ENCODE results near the gene INPP5A. TPM values are rescaled to one million over a fixed set of nuclear protein-coding genes. Genes with fewer than 3 reads are reported as not detected.
"Not testable (repeated sequence)": the region's sequence is repeated elsewhere in the genome, so short reads cannot be mapped to it uniquely, and the experiment has no call there.

The INPP5A gene
- total RNA-seq, 1 donor from 2014 or later, result 32.5 TPM

DNA sequence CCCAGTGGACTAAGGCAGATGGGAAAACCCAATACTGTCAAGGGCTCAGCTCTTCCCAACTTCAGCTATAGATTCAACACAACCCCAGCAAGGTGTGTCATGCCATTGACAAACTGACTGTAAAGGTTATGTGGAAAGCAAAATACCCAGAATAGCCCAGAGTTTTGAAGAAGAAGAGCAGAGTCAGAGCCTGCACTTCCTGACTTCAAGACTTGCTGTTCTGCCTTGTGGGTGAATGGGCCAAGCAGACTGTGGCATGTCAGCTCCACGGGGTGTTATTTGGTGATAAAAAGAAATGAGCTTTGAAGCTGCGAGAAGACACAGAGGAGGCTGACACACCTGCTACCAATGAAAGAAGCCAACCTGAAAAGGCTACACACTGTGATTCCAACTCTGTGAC is 158.6 kb downstream of the INPP5A start:
- no peak for DNase-seq

DNA sequence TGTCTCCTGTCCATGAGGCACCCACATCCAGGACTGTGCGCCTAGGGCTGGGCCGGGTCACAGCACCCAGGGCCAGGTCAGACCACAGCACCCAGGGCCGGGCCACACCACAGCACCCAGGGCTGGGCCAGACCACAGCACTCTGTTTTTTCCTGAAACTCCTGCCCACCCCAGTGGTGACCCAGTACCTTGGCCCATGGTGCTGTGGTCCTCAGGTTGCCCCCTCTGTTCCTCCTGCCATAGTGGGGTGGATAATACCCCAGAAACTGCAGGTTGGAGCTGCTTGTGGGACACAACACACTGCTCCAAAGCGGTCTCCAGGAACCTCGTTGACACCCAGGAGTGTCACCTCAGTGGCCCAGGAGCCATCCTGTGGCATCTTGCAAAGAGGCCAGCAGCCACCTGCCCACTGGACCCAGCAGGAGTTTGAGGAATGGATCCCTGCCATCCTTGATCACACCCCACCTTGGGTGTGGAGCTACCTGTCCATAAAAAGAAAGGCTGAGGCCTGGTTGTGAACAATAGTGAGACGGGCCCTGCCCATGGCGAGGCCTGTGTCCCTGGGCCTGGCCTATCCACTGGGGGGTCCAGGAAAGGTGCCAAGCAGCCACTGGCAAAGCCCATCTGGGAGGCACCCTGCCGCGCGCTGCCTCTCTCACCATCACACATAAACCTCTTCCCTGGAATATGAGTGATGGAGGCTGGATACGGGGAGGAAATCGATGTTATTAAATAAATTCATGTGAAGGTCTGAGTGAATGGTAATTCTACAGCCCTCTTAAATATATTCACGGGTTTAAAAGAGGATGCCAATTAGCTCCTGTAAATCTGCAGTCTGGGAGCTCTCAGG is 159.4 kb downstream of the INPP5A start:
- DNase-seq, result no peak

DNA sequence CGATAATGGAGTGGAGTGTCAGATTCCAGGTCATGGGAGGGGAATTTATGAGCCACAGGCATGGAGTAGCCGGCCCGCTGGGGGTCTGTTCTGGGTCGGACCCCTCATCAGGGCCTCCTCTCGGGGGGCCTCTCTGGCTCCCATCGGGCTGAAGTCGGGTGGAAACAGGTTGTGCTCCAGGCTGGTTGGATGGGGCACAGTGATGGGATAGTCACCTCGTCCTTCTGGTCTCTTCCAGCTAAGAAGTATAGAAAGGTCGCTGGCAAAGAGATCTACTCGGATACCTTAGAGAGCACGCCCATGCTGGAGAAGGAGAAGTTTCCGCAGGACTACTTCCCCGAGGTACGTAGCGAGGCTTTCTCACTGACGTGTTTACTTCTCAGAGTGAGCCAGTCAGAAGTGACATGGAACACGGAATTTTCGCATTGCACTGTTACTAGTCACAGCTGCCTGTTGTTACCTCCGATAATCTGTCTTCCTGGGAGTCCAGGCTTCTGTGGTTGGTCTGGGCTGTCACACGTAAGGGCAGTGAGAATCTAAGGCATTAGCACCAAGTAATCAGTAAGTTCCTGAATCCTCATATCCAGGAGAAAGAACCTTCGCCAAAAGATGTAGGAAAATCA is 160.1 kb downstream of the INPP5A start:
- no peak for DNase-seq

DNA sequence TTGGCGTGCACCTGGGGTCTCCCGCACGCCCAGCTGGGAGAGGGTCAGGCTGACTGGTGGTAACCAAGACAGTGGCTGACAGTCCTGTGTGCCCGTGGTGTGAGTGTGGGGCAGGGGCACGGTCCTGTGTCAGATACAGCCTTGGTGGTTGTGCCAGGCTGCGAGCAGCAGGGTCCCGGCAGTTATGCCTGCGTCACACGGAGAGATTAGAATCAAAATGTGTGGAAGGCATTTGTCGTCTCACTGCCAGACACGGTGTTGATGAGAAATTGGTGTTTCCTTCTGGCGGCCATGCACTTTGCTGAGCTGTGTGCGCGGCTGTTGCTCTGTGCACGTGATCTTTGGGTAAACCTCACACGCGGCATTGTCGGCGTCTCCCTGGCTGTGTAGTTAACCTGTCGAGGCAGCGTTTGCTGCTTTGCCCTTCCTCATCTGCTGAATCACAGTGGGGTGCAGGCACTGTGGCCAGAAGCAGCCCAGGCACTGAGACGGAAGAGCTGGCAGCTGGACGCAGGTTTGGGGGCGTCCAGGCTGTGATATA is 160.7 kb downstream of the INPP5A start:
- no peak for DNase-seq

DNA sequence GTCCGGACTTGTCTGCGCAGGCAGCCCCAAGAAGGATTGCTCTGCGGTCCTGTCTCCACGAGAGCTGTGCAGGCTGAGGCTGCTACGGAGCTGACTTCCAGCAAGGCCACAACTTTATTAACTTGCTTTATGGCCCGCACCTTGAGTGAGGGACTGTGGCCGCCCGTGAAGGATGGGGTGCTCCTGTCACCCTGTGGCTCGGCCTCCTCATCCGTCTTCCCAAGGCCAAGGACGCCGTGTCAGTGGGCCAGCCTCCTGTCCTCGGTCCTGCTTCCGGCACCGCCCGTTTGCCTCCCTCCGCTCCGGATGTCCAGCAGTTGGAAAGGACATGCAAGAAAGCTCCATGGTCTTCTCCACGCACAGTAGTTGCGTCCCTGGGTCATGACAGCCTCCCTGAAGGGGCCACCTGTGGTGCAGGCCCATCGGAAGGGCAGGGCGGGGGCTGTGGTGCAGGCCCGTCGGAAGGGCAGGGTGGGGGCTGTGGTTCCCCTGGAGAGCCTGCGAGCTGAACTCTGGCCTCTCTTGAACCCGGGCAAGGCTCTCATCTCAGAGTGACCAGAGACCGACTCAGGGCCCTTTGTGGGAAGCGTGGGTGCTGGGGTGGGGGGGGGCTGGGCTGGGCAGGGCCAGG is 161.3 kb downstream of the INPP5A start:
- no peak for DNase-seq

DNA sequence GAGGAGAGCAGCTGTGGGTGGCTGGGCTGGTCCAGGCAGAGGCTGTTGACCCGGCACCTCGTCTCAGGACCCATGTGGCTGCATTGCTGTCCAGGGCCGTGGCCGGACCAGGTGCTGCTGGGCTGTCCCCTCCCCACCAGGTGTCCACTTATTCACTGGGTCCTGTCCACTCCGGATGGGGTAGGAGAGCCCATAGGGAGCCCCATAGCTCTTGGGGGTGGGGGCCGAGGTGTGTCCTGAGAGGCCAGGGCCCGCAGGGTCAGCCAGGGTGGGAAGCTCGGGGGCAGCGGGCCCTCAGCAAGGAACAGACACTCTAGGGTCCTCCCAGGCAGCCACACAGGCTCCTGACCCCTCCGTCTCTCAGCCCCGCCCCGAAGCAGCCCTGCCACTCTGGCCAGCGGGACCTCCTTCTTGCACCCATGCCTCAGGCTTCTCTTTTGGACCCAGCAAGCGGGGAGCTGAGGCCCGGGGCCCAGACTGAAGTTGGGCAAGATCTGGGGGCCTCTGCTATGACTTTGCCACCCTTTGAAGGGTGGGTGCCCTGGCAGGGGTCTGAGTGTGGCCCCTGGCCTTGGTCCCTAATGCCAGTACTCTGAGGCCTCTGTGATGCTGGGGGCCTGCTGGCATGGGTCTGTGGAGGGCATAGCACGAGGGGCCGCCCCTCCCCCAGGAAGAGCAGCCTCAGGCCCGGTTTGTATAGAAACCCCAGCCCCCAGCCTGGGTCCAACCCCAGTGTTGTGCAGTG is 162.0 kb downstream of the INPP5A start:
- DNase-seq, result no peak

DNA sequence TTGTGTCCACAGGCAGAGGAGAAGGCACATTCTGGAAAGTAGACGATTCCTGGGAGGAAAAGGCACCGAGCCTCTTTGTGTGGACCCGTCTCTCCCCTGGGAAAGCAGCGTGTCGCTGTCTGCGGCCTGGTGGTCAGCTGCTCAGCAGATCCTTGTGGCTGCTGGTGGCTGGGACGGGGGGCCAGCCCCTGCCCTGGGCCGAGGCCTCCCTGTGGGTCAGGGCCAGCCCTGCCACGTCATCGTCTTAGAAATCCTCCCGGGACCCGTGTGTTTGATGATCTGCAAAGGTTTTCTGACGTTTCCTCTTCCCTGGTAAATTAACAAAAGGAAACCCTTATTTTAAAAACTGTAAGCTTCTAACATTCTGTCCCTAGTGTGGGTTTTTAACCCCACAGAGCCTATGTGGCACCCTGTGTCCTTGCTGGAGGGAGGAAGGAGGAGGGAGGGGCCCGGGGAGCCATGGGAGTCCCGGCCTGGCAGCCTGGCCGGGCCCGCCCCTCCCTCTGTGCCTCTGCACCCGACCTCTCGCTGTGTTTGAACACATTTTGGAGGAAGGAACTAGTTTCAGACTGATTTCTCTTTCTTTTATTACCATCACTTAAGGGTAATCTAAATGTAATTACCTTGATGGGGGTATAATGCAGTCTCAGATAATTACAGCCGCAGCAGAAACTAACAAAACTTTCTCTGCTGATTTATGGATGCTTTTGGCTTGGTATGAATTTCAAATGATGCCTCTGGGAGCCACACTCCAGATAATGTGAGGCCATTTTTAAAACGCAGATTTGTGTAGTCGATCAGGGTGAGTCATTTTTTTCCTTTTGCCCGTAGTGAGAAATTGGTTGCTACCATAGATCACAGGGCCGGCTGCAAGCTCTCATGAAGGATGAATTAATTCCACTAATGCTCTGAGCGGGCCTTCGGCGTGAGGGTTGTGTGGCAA is 162.8 kb downstream of the INPP5A start:
- DNase-seq, result no peak

DNA sequence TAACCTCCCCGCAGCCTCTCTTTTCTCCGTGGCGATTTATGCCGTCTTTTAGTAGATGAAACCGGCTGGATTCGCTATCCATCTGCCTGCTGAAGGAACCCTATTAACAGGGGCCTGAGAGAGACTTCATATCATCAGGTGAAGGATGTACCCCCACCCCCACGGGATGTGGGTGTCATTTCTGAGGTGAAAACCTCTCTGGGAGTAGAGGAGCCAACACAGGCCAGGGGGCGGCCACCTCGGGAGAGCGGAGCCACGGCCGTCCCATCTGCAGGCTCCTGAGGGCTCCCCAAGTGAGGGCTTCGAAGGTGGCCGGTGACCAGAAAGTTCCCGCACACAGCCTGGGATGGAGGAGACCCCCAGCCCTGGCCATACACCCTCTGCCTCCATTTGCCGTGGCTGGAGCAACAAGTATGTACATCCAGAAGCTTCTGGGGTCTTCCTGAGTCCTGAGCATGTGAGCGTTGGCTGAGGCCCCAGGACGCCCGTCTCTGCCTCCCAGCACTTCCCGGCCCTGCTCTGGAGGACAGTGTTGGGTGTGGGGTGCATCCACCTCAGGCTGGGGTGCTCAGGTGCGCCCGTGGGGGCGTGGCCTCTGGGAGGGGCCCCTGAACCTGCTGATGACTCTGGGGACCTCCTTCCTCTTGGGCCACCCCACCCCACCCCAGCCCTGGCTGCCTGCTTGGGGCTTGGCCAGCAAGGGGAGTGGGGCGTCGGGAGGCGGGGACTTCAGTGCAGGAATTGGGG is 163.7 kb downstream of the INPP5A start:
- no peak for DNase-seq

DNA sequence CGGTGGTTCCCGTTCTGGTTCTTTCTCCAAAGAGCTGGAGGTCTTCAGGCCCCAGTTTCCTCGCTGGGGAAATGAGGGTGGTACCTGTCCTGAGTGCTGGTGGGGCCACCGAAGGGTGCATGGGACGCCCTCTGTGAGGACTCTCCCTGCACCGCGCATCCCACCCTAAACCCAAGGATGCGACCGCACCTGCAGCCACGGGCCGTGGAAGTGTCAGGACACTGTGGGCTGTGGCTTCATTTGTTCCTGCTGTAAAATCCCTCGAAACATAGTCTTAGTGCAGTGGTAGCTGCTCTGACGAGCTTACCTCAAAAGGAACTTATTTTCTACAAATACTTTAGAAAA is 164.2 kb downstream of the INPP5A start:
- no peak for DNase-seq

DNA sequence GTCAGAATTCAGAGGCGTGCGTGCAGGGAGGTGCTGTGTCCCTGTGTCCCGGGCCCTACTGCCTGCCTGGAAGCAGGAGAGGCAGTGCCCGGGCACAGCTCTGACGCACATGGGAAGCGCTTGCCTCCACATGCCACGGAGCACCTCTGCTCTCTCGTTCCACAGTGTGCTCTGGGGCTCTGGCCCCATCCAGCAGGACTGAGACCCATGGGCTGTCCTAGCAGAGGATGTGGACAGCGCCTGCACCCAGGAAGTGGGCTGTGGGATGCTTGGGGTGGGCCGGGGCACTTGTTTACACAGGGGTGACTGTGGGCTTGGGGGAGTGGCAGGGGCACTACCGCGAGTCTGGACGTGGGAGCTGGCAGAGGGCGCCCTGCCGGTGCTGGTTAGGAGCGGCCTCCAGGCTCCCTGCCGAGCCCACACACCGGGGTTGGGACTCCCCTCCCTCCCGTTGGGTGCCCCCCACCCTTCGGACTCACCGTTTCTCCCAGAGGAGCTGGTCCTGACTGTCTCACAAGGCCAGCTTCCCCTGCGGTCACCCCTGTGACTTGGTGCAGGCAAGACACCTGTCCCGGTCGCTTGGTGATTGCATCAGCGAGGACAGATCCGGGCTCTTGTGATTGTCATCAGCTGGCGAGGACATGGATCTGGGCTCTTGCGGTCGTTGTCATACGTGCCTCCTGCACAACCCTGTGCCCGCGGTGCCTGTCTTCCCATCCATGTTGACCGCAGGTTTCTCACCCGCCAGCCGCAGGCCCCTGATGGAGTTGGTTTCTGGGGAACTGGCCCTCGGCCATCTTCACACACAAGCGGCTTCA is 165.2 kb downstream of the INPP5A start:
- no peak for DNase-seq

DNA sequence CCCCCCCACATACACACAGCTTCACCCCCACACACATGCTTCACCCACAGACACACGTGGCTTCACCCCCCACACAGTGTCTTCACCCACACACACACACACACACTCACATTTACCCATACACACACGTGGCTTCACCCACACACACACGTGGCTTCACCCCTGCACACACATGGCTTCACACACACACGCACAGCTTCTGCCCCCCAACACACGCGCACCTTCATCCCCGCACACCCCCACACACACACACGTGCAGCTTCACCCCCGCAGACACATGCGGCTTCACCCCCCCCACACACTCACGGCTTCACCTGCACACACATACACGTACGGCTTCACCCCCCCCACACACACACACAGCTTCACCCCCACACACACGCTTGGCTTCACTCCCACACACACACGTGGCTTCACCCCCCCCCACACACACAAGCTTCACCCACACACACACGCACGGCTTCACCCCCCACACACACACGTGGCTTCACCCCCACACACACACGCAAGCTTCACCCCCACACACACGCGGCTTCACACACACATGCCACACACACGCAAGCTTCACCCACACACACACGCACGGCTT is 165.9 kb downstream of the INPP5A start:
- no peak for DNase-seq

DNA sequence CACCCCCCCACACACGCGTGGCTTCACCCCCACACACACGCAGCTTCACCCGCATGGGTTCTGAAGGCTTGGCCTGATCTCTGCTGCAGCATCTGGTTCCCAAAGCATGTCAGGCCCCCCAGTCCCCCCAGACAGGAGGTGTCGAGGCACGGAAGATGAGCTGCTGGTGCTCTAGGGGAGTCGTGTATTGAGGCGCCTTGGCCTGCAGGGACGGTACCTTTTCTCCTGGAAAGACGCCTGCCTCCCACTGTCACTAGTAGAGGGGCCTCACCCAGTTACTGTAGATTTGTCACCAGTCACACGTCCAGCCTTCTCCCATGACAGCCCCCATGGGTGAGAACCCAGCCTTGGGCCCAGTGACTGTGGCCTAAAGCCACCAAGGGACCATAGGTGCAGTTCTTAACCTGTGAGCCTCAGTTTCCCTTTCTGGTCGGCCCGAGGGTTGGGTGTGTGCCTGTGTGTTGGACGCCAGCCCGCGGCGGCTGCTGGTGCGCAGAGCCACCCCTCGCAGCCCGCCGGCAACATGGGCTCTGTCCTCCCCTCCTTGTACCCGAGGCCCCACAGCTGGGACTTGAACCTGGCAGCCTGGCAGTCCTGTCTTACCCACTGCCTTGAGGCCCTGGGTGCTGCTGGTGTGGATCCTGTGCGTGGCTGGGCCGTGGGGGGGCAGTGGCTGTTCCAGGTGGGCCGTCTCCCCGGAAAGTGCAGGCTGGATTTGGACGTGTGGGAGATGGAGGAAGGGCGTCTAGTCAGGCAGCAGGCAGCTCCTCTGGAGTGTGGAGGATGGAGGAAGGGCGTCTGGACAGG is 166.6 kb downstream of the INPP5A start:
- DNase-seq, result no peak

DNA sequence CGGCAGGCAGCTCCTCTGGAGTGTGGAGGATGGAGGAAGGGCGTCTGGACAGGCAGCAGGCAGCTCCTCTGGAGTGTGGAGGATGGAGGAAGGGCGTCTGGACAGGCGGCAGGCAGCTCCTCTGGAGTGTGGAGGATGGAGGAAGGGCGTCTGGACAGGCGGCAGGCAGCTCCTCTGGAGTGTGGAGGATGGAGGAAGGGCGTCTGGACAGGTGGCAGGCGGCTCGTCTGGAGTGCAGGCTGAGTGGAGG is 167.2 kb downstream of the INPP5A start:
- not testable (repeated sequence) for DNase-seq

DNA sequence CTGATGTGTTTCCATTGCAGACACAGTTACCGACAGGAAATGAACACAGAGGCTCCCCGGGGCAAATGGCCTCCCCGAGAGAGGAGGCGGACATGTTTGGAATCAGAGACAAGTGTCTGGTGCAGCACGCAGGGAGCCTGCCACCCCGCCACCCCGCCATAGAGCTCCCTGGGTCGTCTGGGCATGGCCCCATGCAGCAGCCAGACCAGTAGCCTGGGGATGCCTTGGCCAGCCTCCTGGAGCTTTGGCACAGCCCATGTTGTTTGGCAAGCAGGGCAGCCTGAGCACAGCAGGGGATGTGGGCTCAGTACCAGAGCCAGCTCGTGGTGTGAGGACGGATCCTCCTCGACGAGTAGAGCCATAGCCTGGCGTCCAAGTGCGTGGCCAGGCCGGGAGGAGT is 167.6 kb downstream of the INPP5A start:
- DNase-seq, result no peak

DNA sequence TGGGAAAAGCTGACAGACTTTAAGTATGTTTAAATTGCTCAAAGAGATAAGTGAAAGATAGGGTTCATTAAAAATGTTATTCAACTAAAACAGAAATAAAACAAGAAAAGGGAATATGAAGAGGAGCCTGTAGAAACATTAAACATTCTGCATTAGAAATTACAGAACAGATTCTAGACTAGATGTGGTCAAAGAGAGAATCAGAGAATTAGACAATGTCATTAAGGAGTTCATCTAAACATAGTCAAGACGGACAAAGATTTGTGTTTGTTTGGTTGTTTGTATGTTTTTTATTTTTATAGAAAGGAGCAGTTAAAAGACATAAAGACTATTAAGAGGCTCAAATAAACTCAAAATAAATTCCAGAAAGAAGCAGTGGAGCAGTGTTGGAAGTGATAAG is 168.4 kb downstream of the INPP5A start:
- DNase-seq, result no peak

DNA sequence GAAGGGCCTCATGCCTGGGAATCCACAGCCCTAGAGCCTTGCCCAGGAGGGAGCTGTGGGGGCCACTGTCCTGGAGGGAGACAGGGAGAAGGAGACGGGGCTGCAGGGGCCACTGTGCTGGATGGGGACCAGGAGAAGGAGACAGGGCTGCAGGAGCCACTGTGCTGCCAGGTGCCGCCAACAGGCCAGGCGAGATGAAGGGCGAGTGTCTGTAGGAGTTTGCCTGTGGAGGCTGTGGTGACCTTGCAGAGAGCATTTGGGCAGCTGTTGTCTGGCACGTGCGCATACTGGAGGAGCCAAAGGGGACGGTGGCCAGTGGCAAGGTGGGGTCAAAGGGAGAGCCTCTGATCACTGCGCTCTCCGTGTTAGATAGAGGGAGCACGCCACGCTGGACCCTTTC is 169.1 kb downstream of the INPP5A start:
- DNase-seq, result no peak

DNA sequence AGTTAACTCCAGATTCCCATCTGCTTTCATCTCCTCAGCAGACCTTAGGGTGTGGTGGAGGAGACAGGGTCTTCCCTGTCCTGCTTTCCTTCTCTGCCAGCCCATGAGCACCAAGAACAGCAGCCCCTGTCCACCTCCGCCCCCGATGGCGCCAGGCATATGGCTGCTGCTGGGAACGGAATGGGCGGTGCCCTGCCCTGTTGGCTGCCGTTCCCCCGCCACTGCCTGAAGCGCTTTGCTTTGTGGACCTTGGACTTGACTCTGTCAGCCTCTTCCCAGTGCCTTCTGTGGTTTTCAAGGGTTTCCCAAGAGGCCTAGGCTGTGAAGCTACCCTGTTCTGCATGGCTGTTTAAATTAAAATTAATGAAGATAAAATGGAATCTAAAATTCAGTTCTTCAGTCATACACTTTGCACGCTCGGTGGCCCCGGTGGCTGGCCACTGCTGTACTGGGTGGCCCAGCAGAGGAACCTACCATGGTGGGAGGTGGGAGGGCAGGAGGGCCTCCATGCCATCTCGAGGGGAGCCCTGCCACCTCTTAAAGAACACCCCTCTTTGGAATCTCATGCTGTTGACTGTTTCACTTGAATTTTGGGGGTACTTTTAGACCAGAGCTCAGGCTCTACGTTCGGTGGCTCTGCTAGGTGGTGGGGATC is 169.7 kb downstream of the INPP5A start:
- DNase-seq, result no peak

DNA sequence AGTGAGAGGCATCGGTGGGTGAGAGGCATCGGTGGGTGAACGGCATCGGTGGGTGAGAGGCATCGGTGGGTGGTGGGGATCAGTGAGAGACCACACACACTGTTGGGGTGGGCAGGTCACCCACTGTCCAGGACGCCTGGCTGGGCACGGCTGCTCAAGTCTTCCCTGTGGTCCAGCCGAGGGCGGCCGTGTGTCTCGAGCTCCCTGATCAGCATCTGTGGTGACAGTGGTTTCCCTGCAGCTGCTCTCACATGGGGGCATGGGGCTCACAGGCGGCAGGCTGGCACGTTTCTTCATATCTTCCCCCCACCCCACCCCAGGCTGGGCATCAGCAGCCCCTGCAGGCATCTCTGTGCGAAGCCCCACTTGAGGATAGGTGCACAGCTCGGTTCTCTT is 170.2 kb downstream of the INPP5A start:
- DNase-seq, result no peak

Data from skin of body (tissue), 2 donors.